ENCODE data around the gene BDKRB2. TPM values are rescaled to one million over a fixed set of nuclear protein-coding genes. Genes with fewer than 3 reads are reported as not detected.

The BDKRB2 gene
- total RNA-seq, 1 donor from 2014 or later: 0.15 TPM

- Mint-ChIP-seq H3K9me3 (ENCODE audit: unreplicated experiment) (no peaks in the 10 kb centered on the region), H3K36me3 (ENCODE audit: low read depth, unreplicated experiment) (no peaks in the 10 kb centered on the region), H3K27me3 (ENCODE audit: unreplicated experiment) (peaks cover 6% of the 10 kb centered on the region), H3K27ac (ENCODE audit: unreplicated experiment) (no peak overlapping the region), H3K4me3 (ENCODE audit: unreplicated experiment) (no peak overlapping the region), H3K4me1 (ENCODE audit: unreplicated experiment) (peaks cover 4% of the 10 kb centered on the region)
- no peak for TF ChIP-seq CTCF (IDR thresholded peaks at IDR 0.05; ENCODE audit: unreplicated experiment)
- no peak for DNase-seq (ENCODE audit: low spot score)
These were observed 36.1 kb upstream of the BDKRB2 start for GRCh38 chr14:96168581-96168980.

DNA sequence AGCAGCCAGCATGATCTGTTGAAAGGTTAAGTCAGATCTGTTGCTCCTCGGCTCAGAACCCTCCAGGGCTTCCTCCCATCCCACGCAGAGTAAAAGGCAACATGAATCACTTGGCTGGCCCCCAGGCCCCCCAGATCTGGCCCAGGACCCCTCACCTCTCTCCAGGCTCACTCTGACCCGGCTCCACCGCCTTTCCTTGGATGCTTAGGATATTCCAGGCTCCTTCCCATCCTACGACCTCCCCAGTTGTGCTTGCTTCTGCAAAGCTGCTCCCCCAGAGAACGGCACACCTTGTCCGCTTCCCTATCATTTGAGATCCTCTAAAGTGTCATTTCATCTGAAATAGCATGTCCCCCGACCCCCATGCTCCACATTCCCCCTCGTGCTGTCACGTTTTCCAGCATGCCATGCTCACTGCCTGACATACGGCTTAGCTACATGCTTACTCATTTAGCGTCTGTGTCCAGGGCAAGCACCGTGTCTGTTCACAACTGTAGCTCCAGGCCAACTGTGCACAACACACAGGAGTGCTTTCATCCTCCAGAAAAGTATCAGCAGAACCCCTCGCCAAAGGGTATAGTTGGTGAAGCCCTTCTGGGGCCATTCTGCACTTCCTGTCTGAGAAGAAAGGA is 33.6 kb upstream of the BDKRB2 start:
- no peaks in the 10 kb centered on the region for H3K36me3 Mint-ChIP-seq (ENCODE audit: low read depth, unreplicated experiment)
- no peaks in the 10 kb centered on the region for H3K9me3 Mint-ChIP-seq (ENCODE audit: unreplicated experiment)
- no peak for DNase-seq (ENCODE audit: low spot score)
- H3K4me1 Mint-ChIP-seq (ENCODE audit: unreplicated experiment): peaks cover 3% of the 10 kb centered on the region
- no peak overlapping the region for H3K27ac Mint-ChIP-seq (ENCODE audit: unreplicated experiment)
- peaks cover 12% of the 10 kb centered on the region for H3K27me3 Mint-ChIP-seq (ENCODE audit: unreplicated experiment)
- no peak for TF ChIP-seq CTCF (IDR thresholded peaks at IDR 0.05; ENCODE audit: unreplicated experiment)
- no peak overlapping the region for H3K4me3 Mint-ChIP-seq (ENCODE audit: unreplicated experiment)

DNA sequence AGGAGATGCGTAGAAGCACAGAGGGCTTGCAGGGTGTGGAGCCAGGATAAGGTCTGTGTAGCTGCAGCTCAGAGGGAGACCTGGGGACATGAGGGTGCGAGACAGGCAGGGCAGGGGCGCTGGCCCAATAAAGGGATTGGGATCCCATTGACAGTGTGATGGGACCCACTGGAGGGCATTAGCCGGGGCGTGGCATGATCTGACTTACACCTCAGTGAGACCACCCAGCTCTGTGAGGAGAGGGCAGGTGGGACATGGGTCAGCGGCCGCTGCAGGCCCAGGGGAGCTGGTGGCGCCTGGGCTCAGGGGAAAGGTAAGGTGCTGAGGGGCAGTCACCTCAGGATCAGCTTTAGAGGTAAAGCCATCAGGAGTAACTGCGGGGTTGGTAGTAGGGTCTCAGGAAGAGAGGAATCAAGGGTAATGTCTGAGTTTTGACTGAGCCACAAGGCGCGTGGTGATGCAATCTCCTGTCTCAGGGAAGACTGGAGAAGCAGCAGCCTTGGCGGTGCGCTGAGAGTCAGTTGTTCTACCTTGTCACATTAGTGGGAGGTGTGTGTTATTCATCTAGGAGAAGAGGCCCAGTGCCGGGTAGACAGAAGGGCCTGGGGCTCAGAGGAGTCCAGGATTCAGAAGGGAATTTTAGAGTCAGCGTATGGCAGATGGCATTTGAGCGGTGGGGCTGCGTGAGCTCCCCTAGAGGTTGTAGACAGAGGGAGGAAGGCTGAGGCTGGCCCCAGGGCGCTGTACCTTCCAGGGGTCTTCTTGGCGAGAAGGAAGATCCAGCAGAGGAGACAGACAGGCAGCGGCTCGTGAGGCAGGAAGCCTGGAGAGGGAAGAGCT is 30.8 kb upstream of the BDKRB2 start:
- Mint-ChIP-seq H3K36me3 (ENCODE audit: low read depth, unreplicated experiment) (no peaks in the 10 kb centered on the region), H3K9me3 (ENCODE audit: unreplicated experiment) (no peaks in the 10 kb centered on the region), H3K4me3 (ENCODE audit: unreplicated experiment) (no peak overlapping the region), H3K27me3 (ENCODE audit: unreplicated experiment) (peaks cover 14% of the 10 kb centered on the region), H3K27ac (ENCODE audit: unreplicated experiment) (peak overlapping the region; percentile 12), H3K4me1 (ENCODE audit: unreplicated experiment) (no peaks in the 10 kb centered on the region)
- DNase-seq (ENCODE audit: low spot score): no peak
- no peak for TF ChIP-seq CTCF (IDR thresholded peaks at IDR 0.05; ENCODE audit: unreplicated experiment)

DNA sequence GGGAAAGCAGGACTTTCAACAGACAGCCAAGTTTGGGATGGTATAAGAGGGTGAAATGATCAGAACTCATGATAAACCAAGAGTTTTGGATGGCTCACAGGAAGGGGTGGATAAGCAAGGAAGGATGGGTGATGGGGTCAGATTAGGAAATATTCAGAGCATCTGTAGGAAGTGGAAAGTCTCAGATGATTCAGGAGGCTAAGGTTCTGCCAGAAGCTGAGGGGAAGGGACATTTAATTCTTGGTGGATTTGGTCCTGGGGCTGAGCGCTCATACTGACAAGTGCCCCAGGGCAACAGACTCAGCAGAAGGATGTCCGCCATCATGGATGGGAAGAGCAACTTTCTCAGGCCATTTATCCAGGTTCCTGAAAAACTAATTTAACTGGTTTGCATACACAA is 28.4 kb upstream of the BDKRB2 start:
- DNase-seq (ENCODE audit: low spot score): no peak
- no peak overlapping the region for H3K27ac Mint-ChIP-seq (ENCODE audit: unreplicated experiment)
- no peaks in the 10 kb centered on the region for H3K36me3 Mint-ChIP-seq (ENCODE audit: low read depth, unreplicated experiment)
- no peaks in the 10 kb centered on the region for H3K9me3 Mint-ChIP-seq (ENCODE audit: unreplicated experiment)
- TF ChIP-seq CTCF (IDR thresholded peaks at IDR 0.05; ENCODE audit: unreplicated experiment): no peak
- peaks cover 12% of the 10 kb centered on the region for H3K27me3 Mint-ChIP-seq (ENCODE audit: unreplicated experiment)
- no peaks in the 10 kb centered on the region for H3K4me1 Mint-ChIP-seq (ENCODE audit: unreplicated experiment)
- H3K4me3 Mint-ChIP-seq (ENCODE audit: unreplicated experiment): no peak overlapping the region

GRCh38 chr14:96176811-96177211 is 27.8 kb upstream of the BDKRB2 start:
- H3K27me3 Mint-ChIP-seq (ENCODE audit: unreplicated experiment): peaks cover 13% of the 10 kb centered on the region
- no peak for DNase-seq (ENCODE audit: low spot score)
- no peaks in the 10 kb centered on the region for H3K36me3 Mint-ChIP-seq (ENCODE audit: low read depth, unreplicated experiment)
- no peak overlapping the region for H3K27ac Mint-ChIP-seq (ENCODE audit: unreplicated experiment)
- H3K9me3 Mint-ChIP-seq (ENCODE audit: unreplicated experiment): no peaks in the 10 kb centered on the region
- H3K4me3 Mint-ChIP-seq (ENCODE audit: unreplicated experiment): no peak overlapping the region
- H3K4me1 Mint-ChIP-seq (ENCODE audit: unreplicated experiment): no peaks in the 10 kb centered on the region
- TF ChIP-seq CTCF (IDR thresholded peaks at IDR 0.05; ENCODE audit: unreplicated experiment): no peak
